SK-N-SH (cell line): ENCODE data around the gene FETUB. TPM values are rescaled to one million over a fixed set of nuclear protein-coding genes. Genes with fewer than 3 reads are reported as not detected.
A peak's percentile ranks its signal among the peaks of the same experiment; 100 is the strongest.

ENCODE experiments used
- CTCF ChIA-PET: fragments of 300-600, 350-600 bp; formaldehyde crosslinking; extraction: SDS; loops from one replicate; lab custom pipeline; 2021; lab: Yijun Ruan, JAX
- POLR2A ChIA-PET: fragments of 350-600 bp; sonication (Branson Sonifier 250); formaldehyde crosslinking; extraction: SDS; loops from one replicate; lab custom pipeline; 2020; ENCODE audit warnings: antibody characterized with exemption, inconsistent platforms; lab: Yijun Ruan, JAX
- DNase-seq: peaks from one replicate; pipeline ENCODE4 v3.0.0; 2012
- H2AFZ ChIP-seq: fragments of 200-600 bp; sonication (generic); 2 replicates; pipeline ENCODE4 v1.8.1; 2016; ENCODE audit warnings: antibody characterized with exemption, mild to moderate bottlenecking, low read depth
- H3F3A ChIP-seq: fragments of 200-600 bp; sonication (generic); replicated peaks from 2 replicates; pipeline ENCODE3; 2016; ENCODE audit warnings: antibody characterized with exemption, mild to moderate bottlenecking; ENCODE audit not compliant: insufficient read depth
- H3K27ac ChIP-seq, 2 experiments: fragments of 200-500 bp in 1 of 2; fragments of 200-600 bp in 1 of 2; sonication (Bioruptor generic) in 1 of 2; sonication (generic), shearing (Covaris generic) in 1 of 2; 2 replicates each; pipeline versions ENCODE4 v1.5.1 to v1.6.1; 2014 to 2016; ENCODE audit warnings: low read depth in 2 of 2, inconsistent platforms in 1 of 2, low read length in 1 of 2, mild to moderate bottlenecking in 1 of 2, mixed read lengths in 1 of 2
- H3K27me3 ChIP-seq: fragments of 200-600 bp; sonication (generic), shearing (Covaris generic); 2 replicates; pipeline ENCODE4 v1.6.1; 2016; ENCODE audit warnings: mixed run types; ENCODE audit not compliant: insufficient read depth
- H3K36me3 ChIP-seq, 2 experiments: fragments of 200-500 bp in 1 of 2; fragments of 200-600 bp in 1 of 2; sonication (Bioruptor generic) in 1 of 2; sonication (generic) in 1 of 2; replicated peaks in 1 of 2; 2 replicates each; pipeline versions ENCODE3 to v1.5.1; 2014 to 2016; ENCODE audit warnings: low read length in 1 of 2, mild to moderate bottlenecking in 1 of 2; ENCODE audit not compliant: insufficient read depth in 2 of 2, control insufficient read depth in 1 of 2
- H3K4me1 ChIP-seq, 2 experiments: fragments of 200-500 bp in 1 of 2; fragments of 200-600 bp in 1 of 2; sonication (Bioruptor generic) in 1 of 2; sonication (generic), shearing (Covaris generic) in 1 of 2; 2 replicates each; pipeline versions ENCODE4 v1.5.1 to v1.6.1; 2014 to 2016; ENCODE audit warnings: low read depth in 1 of 2, low read length in 1 of 2, mixed run types in 1 of 2; ENCODE audit not compliant: insufficient read depth in 2 of 2, control insufficient read depth in 1 of 2
- H3K4me2 ChIP-seq: fragments of 200-600 bp; sonication (generic), shearing (Covaris generic); 2 replicates; pipeline ENCODE4 v1.6.1; 2017; ENCODE audit warnings: mixed run types
- H3K4me3 ChIP-seq, 2 experiments: fragments of 200-500 bp in 1 of 2; fragments of 200-600 bp in 1 of 2; sonication (Bioruptor generic) in 1 of 2; sonication (generic), shearing (Covaris generic) in 1 of 2; 2 replicates each; pipeline versions ENCODE4 v1.5.1 to v1.8.1; 2014 to 2016; ENCODE audit warnings: low read depth in 2 of 2, inconsistent platforms in 1 of 2, low read length in 1 of 2, mild to moderate bottlenecking in 1 of 2, mixed read lengths in 1 of 2, moderate library complexity in 1 of 2
- H3K79me2 ChIP-seq: fragments of 200-600 bp; sonication (generic); 2 replicates; pipeline ENCODE4 v1.8.1; 2017; ENCODE audit warnings: mild to moderate bottlenecking; ENCODE audit not compliant: insufficient read depth
- H3K9ac ChIP-seq: fragments of 200-600 bp; sonication (generic); 2 replicates; pipeline ENCODE4 v1.6.1; 2017; ENCODE audit warnings: mixed run types
- H3K9me2 ChIP-seq: fragments of 200-600 bp; sonication (generic); 2 replicates; pipeline ENCODE4 v1.6.1; 2017; ENCODE audit warnings: mixed run types
- H3K9me3 ChIP-seq: fragments of 200-600 bp; sonication (generic); 2 replicates; pipeline ENCODE4 v1.6.1; 2017; ENCODE audit warnings: mixed run types, mild to moderate bottlenecking, moderate library complexity
- H4K20me1 ChIP-seq: fragments of 200-600 bp; sonication (generic); 2 replicates; pipeline ENCODE4 v1.6.1; 2017; ENCODE audit warnings: mild to moderate bottlenecking, mixed run types; ENCODE audit not compliant: insufficient read depth
- CHD2 ChIP-seq: fragments of 150-350 bp; IDR thresholded peaks from 2 replicates; pipeline ENCODE4 v1.6.1; 2018; ENCODE audit warnings: low read length; ENCODE audit not compliant: partially characterized antibody
- CTCF ChIP-seq: fragments of 200-600 bp; sonication (generic); IDR thresholded peaks from 2 replicates; pipeline ENCODE4 v1.6.1; 2017; ENCODE audit warnings: antibody characterized with exemption, mild to moderate bottlenecking, moderate library complexity
- EP300 ChIP-seq, 2 experiments: IDR thresholded peaks; 2 replicates each; pipeline versions ENCODE4 v1.4.0 to v1.6.1; 2012; ENCODE audit warnings: borderline replicate concordance in 1 of 2, low read depth in 1 of 2, low read length in 1 of 2
- FOXJ3 ChIP-seq: sonication (generic); formaldehyde crosslinking; IDR thresholded peaks from 2 replicates; pipeline ENCODE4 v1.5.1; 2020; ENCODE audit warnings: mild to moderate bottlenecking, missing genetic modification reagents
- GABPA ChIP-seq: IDR thresholded peaks from 2 replicates; pipeline ENCODE4 v1.4.0; 2012; ENCODE audit warnings: low read depth, mild to moderate bottlenecking
- GATA2 ChIP-seq: sonication (generic); formaldehyde crosslinking; IDR thresholded peaks from 2 replicates; pipeline ENCODE4 v1.5.0; 2020; ENCODE audit warnings: mild to moderate bottlenecking, missing genetic modification reagents
- IRF3 ChIP-seq: fragments of 150-350 bp; IDR thresholded peaks from 2 replicates; pipeline ENCODE4 v1.6.1; 2016; ENCODE audit warnings: mild to moderate bottlenecking, low read depth, low read length
- MAX ChIP-seq: IDR thresholded peaks from 2 replicates; pipeline ENCODE4 v1.4.0; 2012; ENCODE audit warnings: low read depth
- MEF2A ChIP-seq: IDR thresholded peaks from 2 replicates; pipeline ENCODE4 v1.4.0; 2012; ENCODE audit warnings: low read depth, borderline replicate concordance
- RFX5 ChIP-seq: IDR thresholded peaks from 2 replicates; pipeline ENCODE4 v1.6.1; 2012; ENCODE audit warnings: mild to moderate bottlenecking, improper control_type of control experiment, low read length
- RXRA ChIP-seq: IDR thresholded peaks from 2 replicates; pipeline ENCODE4 v1.4.0; 2012; ENCODE audit warnings: low read depth, mild to moderate bottlenecking, borderline replicate concordance
- SIN3A ChIP-seq: IDR thresholded peaks from 2 replicates; pipeline ENCODE4 v1.6.1; 2012; ENCODE audit warnings: low read depth, mild to moderate bottlenecking, low read length, moderate library complexity, borderline replicate concordance
- SMC3 ChIP-seq: IDR thresholded peaks from 2 replicates; pipeline ENCODE4 v1.6.1; 2012; ENCODE audit warnings: low read depth, low read length, improper control_type of control experiment
- TAF1 ChIP-seq: IDR thresholded peaks from 2 replicates; pipeline ENCODE4 v1.6.1; 2012; ENCODE audit warnings: low read depth, mild to moderate bottlenecking, low read length, moderate library complexity, borderline replicate concordance
- TEAD4 ChIP-seq: IDR thresholded peaks from 2 replicates; pipeline ENCODE4 v1.4.0; 2012; ENCODE audit warnings: mild to moderate bottlenecking, borderline replicate concordance; ENCODE audit not compliant: insufficient read depth
- USF2 ChIP-seq: fragments of 150-350 bp; IDR thresholded peaks from 2 replicates; pipeline ENCODE4 v1.6.1; 2017; ENCODE audit warnings: antibody characterized with exemption, low read length, low read depth, borderline replicate concordance
- YY1 ChIP-seq: IDR thresholded peaks from 2 replicates; pipeline ENCODE4 v1.4.0; 2012; ENCODE audit warnings: low read depth, mild to moderate bottlenecking
- WGBS: methylation state at CpG from one replicate; pipeline ENCODE4 v1.1.6; 2017; ENCODE audit warnings: low lambda C conversion rate; 5-methylcytosine and 5-hydroxymethylcytosine counted together
- polyA plus RNA-seq, 3 experiments: library from polyadenylated mRNA; depleted of rRNA; stranded (reverse); fragments of >200 nt; gene quantifications; 2 replicates each; pipeline ENCODE4 v1.2.3, GENCODE V29; 2012
- TF ChIP-seq, protein P1 (sequence below): IDR thresholded peaks from 2 replicates; pipeline ENCODE4 v1.4.0; 2012; ENCODE audit warnings: low read depth, borderline replicate concordance
- TF ChIP-seq, protein P2 (sequence below): IDR thresholded peaks from 2 replicates; pipeline ENCODE4 v1.6.1; 2012; ENCODE audit warnings: mild to moderate bottlenecking, low read depth, low read length, moderate library complexity
- TF ChIP-seq, protein P3 (sequence below): IDR thresholded peaks from 2 replicates; pipeline ENCODE4 v1.4.0; 2012; ENCODE audit warnings: low read depth, borderline replicate concordance

Gene FETUB
- 0.05 TPM in 2 replicates for polyA plus RNA-seq (2012; rRNA removed)
- polyA plus RNA-seq (2012; cell fraction: cytosol; rRNA removed), result 0.03 TPM in 2 replicates
- 0.06 and 0.11 TPM in 2 replicates for polyA plus RNA-seq (2012; cell fraction: nucleus; rRNA removed)

DNA sequence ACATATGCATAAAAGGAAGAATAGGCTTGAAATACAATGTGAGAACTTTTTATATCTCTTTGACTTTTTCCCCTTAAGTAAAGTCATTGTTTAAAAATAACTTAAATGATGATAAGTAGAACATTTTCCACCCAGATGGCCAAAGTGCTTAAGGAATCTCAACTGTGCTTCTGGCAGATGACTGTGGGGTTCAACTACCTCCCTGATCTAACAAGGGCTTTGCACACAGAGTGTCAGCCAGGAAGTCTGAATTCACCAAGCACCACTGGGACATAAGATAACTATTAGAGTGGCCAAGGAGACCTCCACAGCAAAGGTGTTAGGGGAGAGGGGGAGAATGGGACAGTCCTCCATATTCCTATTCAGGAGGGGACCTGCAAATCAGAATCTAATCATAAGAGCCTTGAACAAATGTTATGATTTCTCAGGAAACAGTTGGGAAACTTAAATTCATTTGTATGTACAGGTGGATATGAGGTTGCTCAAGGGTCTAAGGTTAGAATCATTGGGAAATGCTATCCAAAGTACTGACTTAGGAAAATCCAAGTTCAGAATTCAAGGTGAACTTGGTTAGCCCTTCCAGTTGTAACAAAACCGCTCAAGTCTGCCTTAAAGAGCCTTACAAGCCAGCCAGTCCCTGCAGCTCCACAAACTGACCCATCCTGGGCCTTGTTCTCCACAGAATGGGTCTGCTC is at the start of gene FETUB:
Gene FETUB, plus strand, starts transcription at position 622 of the 695 bp plus-strand sequence. Its CDS starts 62 bp downstream, at position 684.
- CTCF ChIA-PET, result interaction anchor here (1.5 kb wide), 1 partner anchor 24 kb away, joined by 3 read pairs; no protein-coding TSS in a partner anchor

More for the DNA sequence above, at the start of gene FETUB:
- Histone ChIP-seq H3K4me1 (no peaks in the 10 kb centered on the region), H3K9me2 (no peaks in the 10 kb centered on the region), H3K79me2 (no peaks in the 10 kb centered on the region), H3K9me3 (no peaks in the 10 kb centered on the region), H3K27me3 (peaks cover 30% of the 10 kb centered on the region; the same call in 1 of the 2 replicates), H3F3A (no peaks in the 10 kb centered on the region), H3K36me3 (no peaks in the 10 kb centered on the region), H3K4me3 (no peak within 1 kb of the TSS), H3K27ac (no peak within 1 kb of the TSS), H3K9ac (no peak within 1 kb of the TSS), H4K20me1 (no peaks in the 10 kb centered on the region), H2AFZ (no peak within 1 kb of the TSS), H3K4me2 (peak within 1 kb of the TSS; percentile 67)
- TF ChIP-seq RFX5 (no peak), SMC3 (no peak), SIN3A (no peak), TAF1 (no peak), RXRA (no peak), FOXJ3 (CRISPR knock-in tag) (no peak), MEF2A (no peak), GABPA (no peak), USF2 (no peak), CTCF (no peak), GATA2 (no peak), TEAD4 (no peak), EP300 (IDR thresholded peaks at IDR 0.05; ENCODE audit: borderline replicate concordance in 1 of 2, low read depth in 1 of 2, low read length in 1 of 2) (no peak), CHD2 (no peak), IRF3 (no peak), MAX (no peak), YY1 (no peak)
- TF ChIP-seq, protein P1, sequence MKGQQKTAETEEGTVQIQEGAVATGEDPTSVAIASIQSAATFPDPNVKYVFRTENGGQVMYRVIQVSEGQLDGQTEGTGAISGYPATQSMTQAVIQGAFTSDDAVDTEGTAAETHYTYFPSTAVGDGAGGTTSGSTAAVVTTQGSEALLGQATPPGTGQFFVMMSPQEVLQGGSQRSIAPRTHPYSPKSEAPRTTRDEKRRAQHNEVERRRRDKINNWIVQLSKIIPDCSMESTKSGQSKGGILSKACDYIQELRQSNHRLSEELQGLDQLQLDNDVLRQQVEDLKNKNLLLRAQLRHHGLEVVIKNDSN, result no peak
- TF ChIP-seq, protein P2, sequence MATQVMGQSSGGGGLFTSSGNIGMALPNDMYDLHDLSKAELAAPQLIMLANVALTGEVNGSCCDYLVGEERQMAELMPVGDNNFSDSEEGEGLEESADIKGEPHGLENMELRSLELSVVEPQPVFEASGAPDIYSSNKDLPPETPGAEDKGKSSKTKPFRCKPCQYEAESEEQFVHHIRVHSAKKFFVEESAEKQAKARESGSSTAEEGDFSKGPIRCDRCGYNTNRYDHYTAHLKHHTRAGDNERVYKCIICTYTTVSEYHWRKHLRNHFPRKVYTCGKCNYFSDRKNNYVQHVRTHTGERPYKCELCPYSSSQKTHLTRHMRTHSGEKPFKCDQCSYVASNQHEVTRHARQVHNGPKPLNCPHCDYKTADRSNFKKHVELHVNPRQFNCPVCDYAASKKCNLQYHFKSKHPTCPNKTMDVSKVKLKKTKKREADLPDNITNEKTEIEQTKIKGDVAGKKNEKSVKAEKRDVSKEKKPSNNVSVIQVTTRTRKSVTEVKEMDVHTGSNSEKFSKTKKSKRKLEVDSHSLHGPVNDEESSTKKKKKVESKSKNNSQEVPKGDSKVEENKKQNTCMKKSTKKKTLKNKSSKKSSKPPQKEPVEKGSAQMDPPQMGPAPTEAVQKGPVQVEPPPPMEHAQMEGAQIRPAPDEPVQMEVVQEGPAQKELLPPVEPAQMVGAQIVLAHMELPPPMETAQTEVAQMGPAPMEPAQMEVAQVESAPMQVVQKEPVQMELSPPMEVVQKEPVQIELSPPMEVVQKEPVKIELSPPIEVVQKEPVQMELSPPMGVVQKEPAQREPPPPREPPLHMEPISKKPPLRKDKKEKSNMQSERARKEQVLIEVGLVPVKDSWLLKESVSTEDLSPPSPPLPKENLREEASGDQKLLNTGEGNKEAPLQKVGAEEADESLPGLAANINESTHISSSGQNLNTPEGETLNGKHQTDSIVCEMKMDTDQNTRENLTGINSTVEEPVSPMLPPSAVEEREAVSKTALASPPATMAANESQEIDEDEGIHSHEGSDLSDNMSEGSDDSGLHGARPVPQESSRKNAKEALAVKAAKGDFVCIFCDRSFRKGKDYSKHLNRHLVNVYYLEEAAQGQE, result no peak
- TF ChIP-seq, protein P3, sequence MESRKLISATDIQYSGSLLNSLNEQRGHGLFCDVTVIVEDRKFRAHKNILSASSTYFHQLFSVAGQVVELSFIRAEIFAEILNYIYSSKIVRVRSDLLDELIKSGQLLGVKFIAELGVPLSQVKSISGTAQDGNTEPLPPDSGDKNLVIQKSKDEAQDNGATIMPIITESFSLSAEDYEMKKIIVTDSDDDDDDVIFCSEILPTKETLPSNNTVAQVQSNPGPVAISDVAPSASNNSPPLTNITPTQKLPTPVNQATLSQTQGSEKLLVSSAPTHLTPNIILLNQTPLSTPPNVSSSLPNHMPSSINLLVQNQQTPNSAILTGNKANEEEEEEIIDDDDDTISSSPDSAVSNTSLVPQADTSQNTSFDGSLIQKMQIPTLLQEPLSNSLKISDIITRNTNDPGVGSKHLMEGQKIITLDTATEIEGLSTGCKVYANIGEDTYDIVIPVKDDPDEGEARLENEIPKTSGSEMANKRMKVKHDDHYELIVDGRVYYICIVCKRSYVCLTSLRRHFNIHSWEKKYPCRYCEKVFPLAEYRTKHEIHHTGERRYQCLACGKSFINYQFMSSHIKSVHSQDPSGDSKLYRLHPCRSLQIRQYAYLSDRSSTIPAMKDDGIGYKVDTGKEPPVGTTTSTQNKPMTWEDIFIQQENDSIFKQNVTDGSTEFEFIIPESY, result no peak
- no peak for DNase-seq
- POLR2A ChIA-PET, result no interaction called here
- 20% methylated on average over 1 of the region's 1 CpG for WGBS
